HG03460 (cell line): ENCODE data around the gene MYBPC3.
"Not testable (repeated sequence)": the region's sequence is repeated elsewhere in the genome, so short reads cannot be mapped to it uniquely, and the experiment has no call there.

Experiments
- ATAC-seq: cut with Tn5 transposase; IDR thresholded peaks from one replicate; pipeline ENCODE4 v1.9.1; 2021; ENCODE audit not compliant: unreplicated experiment

Gene MYBPC3

DNA sequence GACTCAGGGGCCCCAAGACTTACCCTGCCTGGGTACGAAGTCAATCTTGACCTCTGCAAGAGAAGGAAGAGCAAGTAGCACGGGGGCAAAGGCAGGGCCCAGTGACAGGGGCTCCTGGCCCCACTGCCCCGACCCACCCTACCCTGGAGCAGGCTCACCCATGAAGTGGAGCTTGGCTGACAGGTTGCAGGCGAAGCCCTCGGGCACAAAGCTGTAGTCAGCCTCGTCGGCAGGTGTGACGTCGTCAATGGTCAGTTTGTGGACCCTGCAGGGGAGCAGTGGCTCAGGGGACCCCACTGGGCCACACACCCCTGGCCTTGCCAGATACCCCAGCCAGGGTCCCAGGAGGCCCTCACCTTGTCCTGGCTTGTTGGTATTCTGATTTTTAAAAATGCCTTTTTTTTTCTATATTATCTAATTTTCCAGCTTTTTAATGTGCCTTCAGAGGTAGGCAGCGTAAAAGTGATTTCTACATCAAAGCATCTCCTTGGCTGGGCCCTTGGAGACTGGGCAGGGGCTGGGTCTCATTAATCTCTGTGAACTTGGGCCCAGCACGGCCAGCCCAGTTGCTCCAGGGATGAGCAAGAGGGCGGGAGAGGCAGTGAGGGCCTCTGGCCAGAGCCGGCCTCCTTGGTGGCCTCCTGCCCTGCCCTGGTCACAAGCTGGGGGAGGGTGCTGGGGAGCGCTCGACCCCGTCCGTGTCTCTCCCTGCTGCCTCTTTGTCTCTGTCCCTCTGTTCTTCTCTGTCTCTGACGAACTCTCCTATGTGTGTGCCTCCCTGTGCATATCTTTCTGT is 11.3 kb downstream of the MYBPC3 start:
- ATAC-seq: no peak

DNA sequence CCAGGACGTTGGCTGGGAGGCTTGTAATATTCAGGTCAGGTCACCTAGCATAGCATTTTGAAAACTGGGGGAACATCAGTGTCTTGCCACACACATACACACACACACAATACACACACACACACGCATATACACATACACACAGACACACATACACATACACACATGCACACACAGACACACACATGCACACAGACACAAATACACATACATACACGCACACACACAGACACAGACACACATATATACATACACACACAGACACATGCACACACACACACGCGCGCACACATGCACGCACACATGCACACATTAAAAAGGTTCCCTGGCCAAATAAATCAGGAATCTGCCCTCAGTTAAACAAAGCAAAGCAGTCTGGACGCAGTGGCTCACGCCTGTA is 12.5 kb downstream of the MYBPC3 start:
- no peak for ATAC-seq

DNA sequence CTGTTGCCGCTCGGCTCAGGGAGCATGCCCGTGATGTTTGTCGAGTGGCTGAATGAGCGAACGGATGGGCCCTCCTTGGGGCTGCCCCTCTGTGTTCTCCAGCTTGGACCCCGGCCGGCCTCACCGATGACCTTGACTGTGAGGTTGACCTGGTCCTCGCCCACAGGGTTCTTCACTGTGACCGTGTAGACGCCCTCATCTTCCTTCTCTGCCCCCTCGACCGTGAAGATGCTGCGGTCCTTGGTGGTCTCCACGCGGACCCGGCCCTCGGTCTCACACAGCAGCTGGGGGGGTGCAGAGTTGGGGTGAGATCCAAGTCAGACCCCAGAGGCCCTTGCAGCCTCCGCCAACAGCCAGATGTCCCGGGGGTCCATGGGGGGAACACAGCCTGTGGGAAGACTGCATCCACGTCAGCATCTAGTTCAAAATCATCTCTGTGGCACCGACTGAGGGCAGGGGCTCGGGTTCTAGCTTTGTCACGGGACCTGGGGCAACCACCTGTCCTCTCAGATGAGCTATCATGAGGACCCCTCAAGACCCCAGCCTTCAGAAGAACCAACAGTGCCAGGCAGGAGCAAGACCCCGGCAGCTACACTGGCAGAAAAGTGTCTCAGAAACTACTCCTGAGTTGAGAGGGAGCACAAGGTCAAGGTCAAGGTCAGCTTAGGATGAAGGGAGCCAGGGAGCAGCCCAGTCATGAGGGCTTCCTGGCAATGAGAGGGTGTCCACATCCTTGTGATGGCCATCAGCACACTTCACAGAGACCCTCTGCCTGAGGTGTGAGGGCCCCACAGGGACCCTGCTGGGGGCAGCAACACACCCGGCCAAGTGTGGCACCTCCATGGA is 13.9 kb downstream of the MYBPC3 start:
- no peak for ATAC-seq

DNA sequence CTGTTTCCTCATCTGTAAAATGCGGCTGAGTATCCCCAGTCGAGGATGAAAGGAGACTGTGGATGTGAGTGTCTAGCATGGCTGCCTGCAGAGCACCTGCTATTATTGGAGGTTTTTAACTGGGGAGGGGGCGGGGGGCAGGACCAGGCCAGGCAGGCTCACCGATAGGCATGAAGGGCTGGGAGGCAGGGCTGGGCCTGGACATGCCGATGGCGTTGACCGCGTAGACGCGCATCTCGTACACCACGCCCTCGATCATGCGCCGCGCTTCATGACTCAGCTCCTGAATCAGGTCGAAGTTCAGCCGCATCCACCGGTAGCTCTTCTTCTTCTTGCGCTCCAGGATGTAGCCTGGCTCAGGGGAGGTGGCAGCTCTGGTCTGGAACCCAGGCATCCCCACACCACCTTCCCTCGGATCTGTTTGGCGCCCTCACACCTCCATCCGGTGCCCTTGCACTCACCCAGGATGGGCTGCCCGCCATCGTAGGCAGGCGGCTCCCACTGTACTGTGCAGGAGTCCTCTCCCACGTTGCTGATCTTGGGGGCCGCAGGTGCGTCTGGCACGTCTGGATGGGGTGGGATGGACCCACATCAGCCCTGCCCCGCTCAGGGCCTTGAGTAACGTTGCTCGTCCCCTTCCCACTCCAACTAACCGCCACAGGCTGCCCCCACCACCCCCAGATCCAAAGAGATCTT is 15.1 kb downstream of the MYBPC3 start:
- no peak for ATAC-seq

DNA sequence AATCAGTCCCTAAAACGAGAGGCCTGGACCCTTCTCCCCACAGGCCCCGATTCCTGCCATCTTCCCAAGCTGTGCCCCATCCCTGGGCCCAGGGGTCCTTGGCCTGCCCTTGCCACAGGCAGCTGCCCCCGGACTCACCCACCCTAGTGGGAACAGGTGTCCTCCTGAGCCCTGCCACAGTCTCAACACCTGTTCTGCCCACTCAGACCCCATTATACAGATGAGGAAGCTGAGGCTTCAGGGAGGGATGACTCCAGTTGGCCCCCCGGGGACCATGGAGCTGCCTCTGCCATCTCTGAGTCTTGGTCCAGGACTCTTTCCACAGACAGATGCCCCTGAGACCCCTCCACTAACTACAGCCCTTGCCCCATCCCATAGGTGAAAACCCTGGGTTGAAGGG is 15.9 kb downstream of the MYBPC3 start:
- ATAC-seq: no peak

DNA sequence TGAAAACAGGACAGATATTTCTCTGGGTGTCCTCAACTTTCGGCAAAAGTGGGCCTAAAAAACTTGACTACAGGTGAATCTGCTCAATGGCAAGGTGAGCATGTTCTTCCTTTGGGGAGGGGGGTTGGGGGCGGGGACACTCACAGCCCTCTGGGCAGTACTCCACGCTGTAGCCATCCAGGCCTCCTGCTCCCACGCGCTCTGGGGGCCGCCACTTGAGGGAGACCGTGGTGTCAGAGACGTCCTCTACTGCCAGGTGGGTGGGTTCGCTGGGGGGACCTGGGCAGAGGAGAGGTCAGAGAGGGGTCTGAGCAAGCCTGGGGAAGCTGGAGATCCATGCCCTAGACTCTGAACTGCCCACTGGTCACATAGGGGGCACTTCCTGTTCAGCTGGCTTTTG is 16.8 kb downstream of the MYBPC3 start:
- ATAC-seq: no peak

DNA sequence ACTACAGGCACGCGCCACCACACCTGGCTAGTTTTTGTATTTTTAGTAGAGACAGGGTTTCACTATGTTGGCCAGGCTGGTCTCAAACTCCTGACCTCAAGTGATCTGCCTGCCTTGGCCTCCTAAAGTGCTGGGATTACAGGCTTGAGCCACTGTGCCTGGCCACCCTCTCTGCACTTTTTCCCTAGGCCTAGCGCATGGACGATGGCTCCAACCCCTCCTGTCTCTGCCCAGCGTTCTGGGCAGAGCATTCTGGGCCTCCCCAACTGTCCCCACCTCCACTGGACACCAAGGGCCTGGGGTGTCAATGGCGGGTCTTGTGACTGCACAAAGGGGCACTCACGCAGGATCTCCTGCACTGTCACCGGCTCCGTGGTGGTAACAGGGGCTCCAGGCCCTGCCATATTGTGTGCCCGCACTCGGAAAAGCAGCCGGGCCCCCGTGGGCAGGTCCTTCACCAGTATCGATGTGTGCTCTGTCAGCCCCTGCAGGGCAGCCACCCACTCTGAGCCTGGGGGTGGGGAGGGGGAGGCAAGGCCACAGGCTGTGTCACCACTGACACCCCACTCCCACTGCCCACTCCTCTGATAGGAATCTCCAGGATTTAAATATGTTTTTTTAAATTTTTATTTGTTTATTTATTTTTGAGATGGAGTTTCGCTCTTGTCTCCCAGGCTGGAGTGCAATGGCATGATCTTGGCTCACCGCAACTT is 17.6 kb downstream of the MYBPC3 start:
- ATAC-seq: not testable (repeated sequence)

DNA sequence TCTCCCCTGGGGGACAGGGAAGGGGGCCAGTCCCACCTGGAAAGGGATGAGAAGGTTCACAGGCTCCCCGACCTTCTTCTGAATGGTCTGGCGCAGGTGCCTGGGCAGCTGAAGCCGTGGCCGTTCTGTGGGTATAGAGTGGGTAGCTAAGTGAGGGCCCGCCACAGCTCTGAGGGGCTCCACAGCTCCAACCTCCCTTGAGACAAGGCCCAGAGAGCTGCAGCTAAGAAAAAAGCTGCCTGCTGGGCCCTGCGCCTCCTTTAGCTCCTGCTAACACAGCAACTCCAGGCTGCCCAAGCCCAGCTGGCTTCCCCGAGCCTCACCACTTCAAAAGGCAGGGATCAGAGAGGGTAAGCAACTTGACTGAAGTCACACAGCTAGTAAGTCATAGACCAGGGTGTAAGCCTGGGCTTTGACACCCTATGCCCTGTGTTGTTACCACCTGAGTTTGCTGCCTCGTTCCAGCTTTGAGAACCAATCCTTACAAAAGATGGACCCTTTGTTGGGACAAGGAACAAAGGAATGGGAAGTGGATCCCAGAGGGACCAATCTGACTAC is 18.5 kb downstream of the MYBPC3 start:
- ATAC-seq: no peak

DNA sequence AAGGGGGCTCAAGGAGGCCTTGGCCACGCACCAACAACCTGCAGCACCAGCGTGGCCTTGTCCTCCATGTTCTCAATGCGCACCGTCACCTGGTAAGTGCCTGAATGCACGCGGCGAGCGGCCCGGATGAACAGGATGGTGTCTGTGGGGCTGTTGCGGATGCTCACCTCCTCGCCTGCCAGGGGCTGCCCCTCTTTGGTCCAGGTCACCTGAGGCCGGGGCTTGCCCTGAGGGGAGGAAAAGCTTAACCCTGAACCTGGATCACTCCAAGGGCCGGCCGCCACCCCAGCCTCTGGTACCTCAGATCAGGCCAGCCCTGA is 19.0 kb downstream of the MYBPC3 start:
- ATAC-seq: no peak

DNA sequence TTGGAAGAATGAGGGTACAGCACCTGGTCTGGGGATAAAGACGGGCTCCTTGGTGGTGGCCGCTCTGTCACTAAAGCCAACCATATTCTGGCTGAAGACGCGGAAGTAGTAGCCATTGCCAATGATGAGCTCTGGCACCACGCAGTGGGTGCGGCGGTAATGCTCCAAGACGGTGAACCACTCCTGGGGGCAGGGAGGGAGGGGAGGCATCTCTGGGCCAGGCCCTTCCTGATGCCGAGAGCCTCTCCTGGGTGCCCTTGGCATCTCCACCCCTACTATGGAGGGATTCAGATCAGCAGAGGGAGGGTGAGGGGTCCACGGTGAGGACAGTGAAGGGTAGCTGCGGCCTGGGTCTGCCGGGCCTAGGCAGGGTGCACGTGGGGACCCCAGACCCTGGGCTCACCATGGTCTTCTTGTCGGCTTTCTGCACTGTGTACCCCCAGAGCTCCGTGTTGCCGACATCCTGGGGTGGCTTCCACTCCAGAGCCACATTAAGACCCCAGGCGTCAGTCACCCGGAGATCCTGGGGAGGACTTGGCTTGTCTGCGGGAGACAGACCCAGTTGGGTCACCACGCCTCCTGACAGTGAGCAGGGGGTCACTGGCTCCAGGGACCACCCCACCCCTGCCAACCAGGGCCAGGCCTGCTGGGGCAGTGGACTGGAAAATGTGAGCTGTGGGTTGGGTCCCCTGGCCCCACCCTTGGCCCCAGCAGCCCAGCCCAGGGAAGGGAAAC is 19.5 kb downstream of the MYBPC3 start:
- ATAC-seq: no peak

DNA sequence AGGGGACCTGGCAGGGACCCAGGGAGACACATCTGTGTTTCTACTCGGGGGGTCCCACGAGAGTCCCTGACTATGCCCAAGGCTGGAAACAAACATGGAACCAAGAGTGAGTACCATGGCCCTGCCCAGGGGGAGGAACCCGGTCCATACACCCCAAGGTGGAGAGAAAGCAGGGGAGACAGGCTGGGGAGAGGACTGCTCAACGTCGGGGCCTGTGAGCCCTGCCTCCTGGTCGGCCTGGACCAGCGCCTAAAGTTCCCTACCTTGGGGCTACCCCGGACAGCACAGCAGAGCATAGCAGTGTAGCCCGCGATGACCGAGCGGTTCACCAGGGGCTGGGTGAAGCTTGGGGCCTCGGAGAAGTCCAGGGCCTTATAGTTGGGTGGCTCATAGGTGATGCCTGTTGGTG is 20.2 kb downstream of the MYBPC3 start:
- ATAC-seq: no peak

DNA sequence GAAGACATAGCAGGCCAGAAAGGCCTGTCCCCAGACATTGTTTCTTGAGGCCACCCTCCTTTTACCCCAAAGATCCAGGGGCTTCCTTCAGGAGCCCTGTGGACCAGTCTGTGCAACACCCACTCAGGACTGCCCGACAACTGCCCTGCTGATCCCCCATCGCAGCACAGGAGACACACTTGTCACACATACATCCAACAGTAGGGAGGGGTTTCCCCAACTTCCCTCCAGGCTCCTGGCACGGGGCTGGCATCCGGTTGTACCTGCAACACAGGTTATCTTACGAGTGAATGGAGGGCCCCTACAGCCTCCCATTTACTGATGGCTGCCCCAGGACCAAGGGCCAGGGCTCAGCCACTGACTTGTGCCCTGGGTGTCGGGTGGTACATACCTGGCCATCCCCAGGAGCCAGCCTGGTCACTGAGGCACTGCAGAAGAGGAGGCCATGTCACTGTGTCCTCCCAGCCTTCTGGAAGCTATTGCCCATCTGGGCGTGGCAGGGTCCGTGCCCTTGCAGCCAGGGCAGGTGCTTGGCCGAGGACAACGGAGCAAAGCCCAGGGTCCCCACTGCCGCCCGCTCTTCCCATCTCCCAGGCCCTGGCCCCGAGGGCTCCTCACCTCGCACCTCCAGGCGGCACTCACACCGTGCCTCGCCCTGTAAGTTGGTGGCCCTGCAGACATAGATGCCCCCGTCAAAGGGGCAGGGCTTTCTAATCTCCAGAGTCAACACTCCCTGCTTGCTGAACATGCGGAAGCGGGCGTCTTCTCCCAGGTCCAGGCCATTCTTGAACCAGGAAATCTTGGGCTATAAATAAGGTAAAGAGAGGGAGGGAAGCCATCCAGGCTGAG is 20.8 kb downstream of the MYBPC3 start:
- ATAC-seq: no peak

DNA sequence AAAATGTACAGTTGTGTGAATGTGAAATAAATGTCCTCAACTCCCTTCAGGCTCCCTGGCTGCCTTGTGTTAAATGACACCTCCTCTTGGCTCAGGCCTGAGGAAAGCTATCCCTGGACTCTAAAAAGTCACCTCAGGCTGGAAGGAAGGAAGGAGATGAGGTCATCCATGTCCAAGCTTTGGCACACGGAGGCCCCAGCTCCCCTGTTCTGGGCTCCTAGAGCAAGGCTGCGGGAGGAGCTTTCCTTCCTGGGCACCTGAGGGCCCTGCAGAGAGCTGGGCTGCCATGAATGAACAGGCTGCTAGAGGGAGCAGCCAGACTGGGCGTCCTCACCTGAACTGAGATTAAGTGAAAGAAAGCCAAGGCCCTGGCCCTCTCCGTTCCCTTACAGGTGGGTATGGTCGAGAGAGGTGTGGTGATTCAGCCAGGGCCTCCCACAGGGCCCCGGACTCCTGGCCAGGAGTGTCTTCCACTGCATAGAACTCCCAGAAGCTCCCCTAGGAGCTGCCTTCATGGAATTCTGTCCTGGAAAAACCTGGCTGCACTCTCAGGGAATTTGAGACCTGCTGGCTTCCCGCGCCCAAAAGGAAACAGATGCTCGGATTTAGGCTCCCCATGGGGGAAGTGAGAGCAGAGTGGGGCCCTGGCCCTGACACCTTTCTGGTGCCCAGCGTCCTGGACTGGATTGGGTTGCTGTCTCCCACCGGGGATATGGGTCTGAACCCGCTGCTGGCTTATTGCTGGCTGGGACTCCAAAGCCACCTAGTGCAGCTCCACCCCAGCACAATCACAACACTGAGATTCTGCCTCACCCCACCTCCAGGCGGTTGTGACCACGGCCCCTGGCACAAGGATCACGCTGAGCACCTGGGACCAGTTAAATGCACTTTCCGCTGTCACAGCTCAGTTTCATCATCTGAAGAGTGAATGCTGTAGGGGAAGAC is 22.2 kb downstream of the MYBPC3 start:
- ATAC-seq: no peak

DNA sequence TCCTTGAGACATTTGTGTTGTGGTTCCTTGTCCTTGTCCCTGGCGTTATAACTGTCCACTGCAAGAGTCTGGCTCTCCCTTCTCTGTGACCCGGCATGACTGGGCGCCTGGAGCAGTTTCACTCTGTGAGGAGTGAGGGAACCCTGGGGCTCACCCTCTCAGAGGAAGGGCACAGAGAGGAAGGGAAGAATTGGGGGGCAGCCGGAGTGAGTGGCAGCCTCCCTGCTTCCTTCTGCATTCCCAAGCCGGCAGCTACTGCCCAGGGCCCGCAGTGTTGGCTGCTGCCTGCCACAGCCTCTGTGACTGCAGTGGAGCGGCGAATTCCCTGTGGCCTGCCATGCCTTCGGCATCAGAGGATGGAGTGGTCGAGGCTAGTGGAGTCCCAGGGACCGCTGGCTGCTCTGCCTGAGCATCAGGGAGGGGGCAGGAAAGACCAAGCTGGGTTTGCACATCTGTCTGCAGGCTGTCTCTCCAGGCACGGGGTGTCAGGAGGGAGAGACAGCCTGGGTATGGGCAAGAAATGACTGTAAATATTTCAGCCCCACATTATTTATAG is 23.0 kb downstream of the MYBPC3 start:
- ATAC-seq: no peak

DNA sequence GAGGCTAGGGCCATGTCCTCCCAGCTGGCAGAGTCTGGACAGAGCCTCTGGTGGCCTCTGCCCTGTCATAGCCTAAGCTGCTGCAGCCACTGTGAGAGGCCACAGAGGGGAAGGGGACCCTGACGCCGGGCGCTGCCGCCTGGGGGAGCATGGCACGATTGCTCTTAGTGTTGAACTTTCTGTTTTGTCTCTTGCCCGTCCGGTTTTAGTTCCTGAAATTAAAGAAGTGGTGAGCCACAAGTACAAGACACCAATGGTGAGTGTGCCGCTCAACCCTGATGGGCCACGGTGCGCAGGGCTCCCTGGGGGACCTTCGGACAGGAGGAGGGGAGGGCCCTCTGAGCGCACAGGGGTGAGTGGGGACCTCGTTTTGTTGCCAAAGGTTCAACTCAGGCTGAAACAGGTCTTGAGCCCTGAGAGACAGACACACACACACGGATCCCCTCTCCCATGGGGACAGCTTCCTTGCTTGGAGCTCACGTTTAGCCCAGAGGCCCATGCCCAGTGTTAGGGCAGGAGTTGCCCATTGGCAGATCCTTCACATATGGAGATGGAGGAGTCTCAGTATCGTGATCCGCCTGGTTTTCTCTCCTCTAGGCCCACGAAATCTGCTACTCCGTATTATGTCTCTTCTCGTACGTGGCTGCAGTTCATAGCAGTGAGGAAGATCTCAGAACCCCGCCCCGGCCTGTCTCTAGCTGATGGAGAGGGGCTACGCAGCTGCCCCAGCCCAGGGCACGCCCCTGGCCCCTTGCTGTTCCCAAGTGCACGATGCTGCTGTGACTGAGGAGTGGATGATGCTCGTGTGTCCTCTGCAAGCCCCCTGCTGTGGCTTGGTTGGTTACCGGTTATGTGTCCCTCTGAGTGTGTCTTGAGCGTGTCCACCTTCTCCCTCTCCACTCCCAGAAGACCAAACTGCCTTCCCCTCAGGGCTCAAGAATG is 23.8 kb downstream of the MYBPC3 start:
- peak; percentile 50 for ATAC-seq

DNA sequence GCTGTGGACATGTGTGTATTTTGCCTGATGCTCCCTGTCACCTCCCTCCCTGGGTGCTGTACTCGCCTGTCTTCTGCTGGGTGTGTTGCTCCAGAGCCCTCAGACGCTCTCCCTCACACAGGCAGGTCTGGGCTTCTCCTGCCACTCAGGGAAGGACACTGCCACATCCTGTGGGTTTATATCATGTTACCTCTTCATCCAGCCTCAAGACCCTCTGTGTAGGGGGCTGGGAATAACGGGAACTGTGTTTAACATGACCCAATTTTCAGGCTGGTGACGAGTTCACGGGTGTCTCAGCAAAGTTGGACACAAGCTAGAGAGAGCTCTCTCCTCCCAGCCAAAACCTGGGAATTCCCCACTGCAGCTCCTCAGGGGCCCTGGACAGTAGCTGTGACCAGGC is 24.6 kb downstream of the MYBPC3 start:
- ATAC-seq: no peak

DNA sequence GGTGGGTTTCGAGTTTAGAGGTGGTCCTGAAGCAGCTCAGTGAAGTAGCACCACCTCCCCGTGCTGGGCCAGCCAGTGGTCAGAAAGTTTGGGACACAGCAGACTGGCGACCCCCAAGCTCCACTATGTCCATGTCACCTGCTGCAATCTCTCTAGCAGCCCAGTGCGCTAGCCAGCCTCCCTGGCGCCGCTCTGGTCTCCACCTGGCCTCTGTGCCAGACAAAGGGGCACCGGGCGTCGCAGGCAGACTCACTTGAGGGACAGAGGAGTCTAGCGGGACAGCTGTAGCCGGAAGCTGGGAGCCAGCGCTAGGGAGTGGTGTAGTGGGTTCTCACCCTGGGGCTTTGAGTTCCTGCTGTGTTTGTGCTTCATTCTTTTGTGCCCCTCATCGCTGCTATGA is 25.5 kb downstream of the MYBPC3 start:
- no peak for ATAC-seq
